DMS53 (cell line): Measurements from ENCODE around the gene SDC1.

Experiments used
- DNase-seq: peaks from one replicate; lab custom pipeline; 2025; lab: John Stamatoyannopoulos, UW

Gene SDC1

DNA sequence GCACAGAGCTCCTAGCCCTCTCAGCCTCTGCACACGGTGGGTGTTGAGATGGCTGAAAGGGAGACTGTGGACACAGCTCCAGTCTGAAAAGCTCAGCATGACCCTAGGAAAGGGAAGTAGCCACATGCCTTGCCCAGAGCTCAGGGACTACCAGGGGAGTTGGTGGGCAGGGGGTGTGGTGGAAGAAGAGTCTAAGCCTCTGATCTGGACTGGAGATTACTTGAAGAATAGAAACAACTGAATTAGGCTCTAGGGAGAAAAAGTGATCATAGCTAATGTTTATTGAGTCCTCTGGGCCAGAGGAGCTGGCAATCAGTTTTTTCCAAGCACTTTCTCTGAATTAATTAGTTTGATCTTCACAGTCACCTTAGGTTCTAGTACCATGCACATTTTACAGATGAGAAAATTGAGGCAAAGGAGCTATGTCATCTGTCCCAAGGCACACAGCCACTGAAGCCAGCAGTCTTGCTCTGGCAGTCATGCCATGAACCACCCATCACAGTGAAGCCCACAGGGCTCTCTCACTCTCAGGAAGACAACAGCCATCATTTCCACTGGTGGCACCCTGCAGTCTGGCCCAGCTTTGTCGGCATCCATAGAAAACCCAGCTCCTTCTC, 10.3 kb downstream of the SDC1 start:
- peak; percentile 48 for DNase-seq

DNA sequence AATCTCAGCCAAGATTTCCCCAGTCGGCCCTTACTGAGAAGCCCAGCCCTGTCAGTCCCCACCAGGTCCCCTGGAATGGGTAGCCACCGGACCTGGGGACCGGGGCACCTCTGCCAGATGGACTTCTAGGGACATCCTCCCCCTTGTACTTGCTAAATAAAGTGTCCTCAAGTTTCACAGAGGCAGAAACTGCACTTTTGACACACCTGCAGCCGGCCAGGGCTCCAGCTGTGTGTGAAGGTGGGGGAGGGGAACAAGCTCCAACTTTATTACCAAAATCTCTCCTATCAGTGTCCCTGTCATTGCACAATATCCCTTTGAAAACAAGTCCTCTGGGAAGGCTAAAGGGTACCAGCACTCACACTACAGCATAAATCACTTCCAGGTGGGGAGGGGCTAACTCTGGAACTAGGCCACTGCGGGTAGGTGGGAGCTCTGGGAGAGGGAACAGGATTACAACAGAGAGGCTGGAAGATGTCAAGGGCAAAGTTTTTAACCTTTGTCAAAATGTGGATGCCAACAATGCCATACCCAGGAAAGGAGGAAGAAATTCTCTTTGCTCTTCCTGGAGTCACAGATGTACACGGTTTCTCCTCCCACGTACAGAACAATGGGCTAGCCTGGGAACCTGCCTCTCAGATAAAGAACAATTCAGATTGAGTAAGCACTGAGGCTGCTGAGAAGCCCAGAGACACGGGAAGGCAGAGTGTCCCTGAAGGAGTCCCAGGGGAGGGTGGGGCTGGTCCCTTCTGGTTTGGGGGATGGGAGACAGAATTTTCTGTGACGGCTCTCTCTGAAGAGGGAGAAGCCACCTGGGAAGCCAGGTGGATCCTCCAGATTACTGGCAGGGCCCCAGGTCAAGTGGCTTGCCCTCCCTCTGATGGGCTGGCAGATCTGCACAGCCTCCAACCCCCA, 11.0 kb downstream of the SDC1 start:
- peak; percentile 93 for DNase-seq

DNA sequence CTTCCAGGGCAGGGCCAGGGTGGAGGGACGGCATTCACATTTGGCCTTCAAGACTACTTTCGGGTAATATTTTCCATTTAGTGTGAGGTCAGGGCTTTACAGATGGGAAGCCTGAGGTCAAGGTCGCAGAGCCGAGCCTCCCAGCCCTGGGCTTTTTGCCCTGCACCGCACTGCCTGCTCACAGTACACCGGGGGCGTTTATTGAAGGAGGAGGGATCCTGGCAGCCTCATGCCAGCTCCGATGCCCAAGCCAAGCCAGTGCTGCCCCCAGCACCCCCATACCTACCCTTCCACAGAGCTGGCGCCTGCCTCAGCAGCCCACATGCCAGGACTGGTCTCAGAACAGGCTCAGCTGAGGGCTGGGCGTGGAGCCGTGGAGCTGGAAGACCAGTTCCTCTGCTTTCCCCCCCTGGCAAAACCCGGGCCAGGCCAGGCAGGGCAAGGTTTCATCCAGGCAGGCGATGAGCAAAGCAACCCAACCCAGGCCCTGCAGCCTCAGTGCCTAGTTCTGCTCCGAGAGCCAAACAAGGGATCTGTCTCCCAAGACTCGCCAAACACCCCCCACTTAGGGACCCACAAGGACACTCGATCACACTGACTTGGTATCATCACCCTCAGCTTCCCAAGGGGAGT, 11.9 kb downstream of the SDC1 start:
- DNase-seq: peak; percentile 46

DNA sequence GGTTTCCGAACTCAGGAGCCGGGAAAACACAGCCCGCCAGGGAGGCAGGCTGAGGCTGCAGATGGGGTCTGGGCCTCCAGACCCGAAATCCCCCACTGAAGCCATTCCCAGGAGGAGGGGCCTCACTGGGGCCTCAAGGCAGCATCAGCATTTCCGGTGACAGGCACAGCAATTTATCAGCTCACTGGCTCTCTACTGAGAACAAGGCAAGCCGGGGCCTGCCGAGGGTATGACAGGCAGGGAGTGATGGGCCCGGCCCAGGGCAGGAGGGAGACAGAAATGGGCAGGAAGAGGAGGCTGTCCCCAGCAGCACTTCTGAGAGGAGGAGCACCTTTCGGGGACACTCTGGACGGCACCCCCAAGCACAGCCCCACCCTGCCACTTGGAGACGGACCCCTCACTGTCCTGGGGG, 12.5 kb downstream of the SDC1 start:
- no peak for DNase-seq

DNA sequence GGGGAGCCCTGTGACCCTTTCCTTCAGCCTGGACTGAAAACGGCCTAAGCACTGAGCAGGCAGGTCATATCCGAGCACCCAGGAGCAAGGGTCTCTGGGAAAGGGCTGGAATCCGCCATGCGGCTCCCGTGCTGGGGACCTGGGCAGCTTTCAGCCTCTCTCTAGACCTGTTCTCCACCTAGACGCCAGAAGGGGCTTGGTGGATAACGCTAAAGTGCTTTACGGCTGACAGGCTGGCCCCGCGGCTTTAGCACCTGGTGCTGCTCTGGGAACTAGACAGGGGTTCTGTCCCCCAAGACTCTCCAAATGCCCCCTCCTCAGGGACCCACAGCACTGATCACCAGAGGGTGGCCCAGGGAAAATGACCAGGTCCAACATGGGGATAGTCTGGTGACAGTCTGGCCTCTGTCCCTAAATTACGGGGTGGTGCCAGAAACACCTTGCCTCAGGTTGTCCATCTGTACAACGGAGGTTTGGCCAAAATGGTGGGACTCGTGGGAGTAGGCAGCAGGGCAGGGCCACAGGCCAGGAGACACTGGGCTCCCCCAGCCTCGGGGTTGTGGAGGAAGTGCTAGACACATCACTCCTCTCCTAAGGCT, 13.0 kb downstream of the SDC1 start:
- DNase-seq: no peak

DNA sequence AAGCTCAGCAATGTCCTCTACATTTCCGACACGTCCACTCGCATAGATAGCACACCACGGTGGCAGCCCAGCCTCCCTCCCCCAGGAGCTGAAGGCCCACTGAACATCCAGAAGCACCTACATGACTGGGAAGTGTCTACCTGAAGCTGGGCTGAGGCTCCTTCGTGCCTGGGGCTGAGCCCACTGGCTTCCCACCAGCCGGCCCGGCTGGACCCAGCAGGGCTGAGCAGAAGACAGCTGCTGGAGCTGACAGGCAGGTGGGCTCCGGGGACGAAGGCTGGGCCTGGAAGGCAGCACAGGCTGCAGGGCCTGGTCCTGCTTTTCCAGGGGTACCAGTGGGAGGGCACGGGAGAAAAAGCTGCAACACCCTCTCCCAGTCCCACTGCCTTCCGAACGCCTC, 13.5 kb downstream of the SDC1 start:
- DNase-seq: no peak

DNA sequence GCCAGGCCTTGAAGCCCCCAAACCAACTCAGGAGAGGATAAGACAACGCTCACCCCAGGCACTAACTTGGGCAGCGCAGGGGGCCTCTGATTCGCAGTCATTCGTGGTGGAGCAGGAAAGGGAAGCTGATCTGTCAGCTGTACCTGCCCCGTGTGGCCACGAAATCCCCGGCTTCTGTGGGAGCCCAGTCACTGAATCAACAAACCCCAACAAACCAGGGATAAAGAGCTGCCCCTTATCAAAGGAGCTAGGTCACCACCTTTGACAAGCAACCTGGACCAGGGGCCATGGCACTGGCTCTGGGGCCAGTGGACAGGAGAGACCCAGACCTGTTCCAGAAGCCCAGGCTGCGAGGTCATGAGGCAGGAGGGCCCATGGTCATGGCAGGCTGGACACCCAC, 14.5 kb downstream of the SDC1 start:
- DNase-seq: no peak

DNA sequence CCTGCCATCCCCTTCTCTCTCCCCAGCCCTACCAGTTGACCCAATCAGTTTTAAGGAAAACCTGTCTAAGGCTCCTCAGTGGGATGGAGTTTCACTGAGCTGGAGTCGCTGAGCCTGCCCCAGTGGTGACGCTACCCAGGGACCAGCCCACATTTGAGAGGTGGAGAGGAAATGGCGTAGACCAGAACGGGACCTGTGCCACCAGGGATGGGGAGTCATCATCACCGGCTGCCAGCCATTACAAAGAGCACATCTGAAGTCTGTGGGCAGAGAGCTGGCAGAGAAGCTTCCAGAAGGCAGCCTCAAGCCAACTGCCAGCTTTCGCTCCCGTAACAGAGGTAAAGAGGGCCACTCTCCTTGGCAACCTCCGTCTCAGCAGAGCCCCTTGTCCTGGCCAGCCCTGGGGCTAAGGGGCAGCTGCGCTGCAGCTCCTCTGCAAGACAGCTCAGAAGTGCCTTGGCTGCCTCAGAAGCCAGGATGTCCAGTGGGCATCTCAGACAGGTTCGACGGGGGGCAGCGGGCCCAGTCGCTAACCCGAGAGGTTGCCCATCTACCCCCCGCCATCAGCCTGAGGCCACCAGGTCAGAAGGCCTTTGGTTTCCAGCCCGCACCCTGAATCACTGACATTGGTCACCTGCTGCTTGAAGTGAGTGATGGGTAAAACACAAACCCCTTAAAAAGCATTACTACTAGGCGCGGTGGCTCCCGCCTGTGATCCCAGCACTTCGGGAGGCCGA, 15.4 kb downstream of the SDC1 start:
- no peak for DNase-seq

DNA sequence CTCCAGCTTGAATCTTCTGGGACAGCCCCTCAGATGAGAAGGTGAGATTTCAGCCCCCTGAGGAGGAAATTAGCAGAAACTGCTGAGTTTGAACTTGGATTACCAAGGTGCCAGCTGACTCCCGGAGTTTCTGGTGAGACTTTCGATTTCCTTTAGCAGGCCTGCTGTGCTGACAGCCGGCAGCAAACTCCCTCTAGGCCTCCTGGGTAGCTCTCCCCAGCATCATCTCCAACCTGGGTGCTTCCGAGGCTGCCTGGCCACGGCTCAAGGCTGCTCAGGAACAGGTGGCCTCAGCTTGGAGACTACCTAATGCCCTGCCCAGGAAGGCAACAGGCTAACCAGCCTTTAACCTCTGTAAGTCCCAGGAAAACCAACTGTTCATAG, 16.5 kb downstream of the SDC1 start:
- DNase-seq: peak; percentile 58

DNA sequence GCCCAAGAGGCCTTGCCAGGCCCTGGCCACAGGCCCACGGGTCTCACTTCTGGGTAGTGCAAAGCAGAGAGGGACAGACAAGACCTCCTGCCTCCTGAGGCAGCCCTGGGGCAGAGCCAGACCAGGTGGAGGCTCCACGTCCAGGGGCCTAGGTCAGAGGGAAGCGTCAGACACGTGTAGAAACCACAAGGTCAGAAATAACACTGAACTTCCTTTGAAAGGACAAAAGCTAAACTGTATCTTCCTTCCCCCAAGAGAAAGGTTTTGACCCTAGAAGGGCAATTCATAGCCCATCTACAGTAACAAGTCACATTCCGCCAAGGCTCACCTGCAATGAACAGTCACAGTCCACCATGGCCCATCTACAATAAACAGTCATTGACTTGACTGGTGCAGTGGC, 17.9 kb downstream of the SDC1 start:
- DNase-seq: no peak

DNA sequence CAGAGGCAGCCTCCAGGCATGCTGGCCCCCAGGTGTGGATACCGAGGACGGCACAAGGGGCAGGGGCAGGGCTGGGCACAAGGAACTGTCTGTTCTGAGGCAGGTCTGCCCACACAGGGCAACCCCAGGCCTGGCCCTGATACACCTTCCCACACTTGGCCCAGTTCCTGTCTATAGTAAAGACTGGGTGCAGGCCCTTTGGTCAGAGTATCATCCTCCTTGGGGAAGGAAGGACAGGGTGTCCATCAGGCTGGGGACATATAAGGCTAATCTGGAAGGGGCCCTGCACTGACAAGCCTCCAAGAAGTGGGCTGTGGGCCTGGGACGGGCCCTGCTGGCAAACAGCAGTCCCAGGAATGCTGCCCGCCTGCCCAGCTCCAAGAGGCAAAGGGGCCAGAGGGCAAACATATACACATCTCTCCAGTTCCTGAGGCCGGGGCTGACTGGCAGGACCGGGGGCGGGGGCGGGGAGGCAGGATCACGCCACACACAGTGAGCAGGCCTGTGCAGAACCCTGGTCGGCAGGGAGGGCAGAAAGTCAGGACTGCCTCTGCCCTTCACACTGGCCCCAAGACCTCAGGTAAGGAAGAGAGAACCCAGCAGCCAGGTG, 18.9 kb downstream of the SDC1 start:
- no peak for DNase-seq

DNA sequence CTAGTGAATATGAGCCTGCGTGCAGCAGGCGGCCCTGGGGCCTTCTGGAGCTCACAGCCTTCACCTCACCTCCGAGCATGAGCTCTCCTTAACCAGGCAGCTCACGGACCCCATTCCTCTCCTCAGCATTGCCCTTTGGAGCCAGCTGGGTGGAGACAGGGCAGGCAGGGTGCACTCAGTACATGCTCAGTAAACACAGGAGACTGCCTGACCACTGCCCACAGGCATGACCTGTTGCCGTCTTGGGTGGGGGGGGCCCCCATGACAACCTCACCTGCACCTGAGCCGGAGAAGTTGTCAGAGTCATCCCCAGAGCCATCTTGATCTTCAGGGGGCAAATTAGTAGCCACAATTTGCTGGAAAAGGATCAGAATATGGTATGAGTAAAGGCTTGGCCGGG, 19.9 kb downstream of the SDC1 start:
- DNase-seq: no peak

DNA sequence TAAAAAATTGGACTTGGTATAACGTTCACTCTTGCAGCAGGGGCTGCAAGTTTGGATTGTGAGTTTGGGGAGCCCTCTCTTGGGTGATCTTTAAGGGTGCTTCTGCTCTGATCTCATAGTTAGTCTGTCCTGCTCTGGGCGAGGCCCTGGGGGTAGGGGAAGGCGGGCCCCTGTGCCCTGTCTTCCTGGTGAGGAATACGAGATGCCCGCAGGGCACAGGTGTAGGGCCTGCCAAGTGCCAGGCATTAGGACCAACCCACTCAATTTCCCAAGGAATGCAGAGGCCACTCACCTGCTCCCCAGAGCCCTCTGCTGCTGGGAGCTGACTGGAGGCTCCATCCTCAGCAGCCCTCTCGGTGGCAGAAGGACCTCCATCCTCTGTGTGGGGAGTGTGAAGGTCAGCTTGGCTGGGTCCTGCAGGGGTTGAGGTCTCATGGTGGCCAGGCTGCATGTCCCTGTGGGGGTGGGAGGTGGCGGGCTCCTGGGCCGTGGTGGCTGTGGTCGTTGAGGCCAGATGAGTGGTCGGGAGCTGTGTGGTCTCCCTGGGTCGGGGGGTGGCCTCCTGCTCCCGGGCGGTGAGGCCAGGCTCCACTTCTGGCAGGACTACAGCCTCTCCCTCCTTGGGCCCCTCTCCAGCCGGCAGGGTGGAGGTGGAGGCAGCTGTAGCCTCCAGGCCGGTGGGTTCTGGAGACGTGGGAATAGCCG, 21.3 kb downstream of the SDC1 start:
- no peak for DNase-seq

DNA sequence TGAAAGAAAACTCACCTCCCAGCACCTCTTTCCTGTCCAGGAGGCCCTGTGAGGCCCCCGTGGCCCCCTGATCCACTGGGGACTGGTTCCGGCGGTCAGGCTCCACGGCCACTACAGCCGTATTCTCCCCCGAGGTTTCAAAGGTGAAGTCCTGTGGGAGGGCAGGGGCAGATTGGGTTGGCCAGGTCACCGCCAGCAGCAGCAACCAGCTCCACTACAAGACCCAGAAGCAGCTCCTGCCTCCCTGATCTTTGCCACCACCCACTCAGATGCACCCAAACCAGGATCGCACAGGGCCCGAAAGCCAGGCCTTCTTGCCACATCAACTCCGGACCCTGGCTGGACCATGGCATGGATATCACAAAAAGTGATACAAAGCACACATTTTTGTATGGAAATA, 21.9 kb downstream of the SDC1 start:
- DNase-seq: no peak

DNA sequence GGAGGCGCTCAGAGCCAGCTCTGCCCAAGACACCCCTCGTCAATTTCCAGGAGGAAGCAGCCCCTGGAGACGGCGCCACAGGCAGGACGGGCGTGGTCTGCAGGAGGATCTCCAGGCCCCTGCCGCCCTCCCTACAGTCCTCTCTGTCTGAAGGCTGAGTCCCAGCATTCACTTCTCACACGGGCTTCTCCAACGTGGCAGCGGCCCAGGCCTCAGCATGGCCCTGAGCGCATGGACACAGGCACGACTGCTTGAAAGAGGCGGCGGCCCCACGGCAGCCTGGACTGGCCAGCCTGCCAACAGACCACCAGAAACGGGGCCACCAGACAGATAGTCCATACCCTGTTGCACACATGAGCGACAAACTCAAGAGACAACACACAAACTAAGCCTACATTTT, 23.3 kb downstream of the SDC1 start:
- DNase-seq: no peak

DNA sequence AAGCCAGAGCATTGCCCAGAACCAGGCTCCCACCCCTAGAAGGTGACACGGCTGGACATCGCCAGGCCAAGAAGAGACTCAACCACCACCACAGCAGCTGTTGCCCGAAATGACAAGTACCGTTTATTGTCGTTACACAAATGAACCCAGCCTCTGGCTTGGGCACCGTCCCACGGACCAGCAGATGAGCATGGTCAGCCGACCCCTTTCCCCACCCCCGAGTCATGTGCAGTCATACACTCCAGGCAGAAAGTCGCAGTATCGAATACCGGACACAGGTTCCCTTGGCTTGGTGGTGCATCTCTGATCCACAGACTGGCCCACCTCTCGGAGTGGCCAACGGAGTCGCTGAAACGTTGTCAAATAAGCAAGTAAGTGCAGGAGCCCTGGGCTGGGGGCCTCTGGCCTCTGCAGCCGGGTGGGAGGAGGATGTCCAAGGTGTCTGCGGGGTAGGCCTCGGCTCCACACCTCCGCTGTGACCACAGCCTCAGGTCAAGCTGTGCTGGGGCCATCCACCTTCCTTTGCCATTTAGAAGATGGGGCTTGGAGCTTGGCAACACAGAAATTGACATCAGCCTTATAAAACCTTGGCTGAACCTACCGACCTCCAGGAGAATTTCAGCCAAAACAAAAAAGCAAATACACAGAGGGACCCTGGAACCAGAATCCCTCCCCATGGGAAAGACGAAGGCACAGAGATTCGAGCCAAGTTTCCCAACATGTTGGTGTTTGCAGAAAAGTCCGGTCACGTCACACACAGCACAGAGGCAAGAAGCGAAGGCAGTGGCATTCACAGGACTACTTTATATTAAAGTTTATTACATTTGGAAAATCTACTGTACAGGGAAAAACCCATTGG, 24.0 kb downstream of the SDC1 start:
- DNase-seq: no peak

DNA sequence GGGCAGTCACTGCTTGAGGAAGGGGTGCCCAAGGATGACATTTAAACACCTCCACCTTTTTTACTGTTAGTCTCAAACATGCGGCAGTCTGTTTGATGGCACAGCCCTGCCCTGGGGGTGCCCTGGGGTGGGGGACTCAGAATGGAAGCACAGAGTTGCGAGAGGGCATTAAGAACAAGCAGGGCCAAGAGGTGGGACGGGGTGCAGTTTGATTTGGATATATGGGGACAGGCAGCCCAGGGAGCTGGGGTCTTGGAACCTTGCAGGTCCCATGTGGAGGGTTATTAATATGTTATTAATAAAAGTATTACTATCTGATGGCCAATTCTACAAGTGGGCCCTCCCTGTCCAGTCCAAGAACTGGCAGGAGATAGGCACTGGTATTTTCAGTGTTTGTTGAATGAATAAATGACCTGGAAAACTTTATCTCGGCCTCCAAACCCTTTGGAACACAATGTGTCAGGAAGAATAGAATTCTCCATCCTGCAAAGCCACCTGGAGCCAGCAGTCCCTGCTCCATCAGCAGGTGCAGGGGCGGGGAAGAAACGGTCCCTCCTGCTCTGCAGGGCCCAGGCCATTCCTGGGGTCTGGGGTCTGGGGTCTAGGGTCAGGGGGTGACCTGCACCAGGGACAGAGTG, 25.2 kb downstream of the SDC1 start:
- no peak for DNase-seq

DNA sequence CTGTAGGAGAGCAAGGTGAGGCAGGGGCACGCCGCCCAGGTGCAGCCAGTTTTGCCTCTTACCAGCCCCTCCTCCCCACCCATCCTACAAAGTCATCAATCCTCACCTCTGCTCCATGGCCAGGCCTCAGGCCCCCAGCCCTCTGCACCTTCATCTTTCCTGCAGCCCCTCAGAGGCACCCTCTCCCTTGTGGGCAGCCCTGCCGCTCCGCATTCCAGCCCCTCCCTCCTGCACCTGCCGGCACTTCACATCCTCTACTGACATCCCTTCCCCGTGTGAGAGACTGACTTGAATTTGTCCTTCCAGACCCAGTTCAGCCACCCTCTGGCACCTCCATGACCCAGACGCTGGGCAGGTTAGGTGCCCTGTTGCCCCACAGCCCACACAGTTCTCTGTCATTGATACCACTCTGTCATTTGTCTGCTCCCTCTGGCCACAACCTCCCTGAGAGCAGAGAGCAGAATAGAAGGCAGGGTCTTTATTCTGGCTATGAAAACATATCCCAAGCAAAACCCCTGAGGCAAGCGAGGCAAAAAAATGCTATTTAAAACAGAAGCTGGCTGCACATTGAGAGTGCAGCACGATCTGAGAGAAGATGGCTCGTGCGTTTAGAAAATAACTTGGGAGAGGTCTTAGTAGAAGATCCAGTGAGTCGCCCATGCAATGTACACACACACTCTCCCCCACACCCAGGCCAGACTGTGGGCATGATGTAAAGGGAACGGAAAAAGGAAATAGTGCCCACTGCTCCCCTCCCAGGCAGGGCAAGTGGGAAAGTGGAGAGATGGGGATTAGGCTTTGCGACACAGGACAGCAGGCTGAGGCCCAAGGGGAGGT, 25.9 kb downstream of the SDC1 start:
- peak; percentile 67 for DNase-seq

DNA sequence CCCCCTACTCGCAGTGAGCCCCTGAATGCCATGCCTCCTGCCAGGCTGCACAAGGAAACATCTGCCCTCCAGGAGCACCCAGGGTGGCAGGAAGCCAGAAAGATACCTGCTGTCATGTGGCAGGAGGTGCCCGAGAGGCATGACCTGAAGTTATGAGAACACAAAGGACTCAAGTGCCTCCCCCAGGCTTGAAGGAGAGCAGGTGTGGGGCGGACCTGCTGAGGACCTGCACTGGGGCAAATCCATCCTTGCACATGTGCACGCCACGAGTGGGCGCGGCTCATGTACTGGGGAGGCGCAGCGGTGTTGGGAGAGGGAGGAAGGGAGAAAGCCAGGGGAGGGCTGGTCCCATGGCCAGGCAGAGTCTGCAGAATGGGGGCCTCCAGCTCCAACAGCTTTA, 26.9 kb downstream of the SDC1 start:
- peak; percentile 96 for DNase-seq
